Neural cell (in vitro differentiated cells): ENCODE data around the gene GNG5. TPM values are rescaled to one million over a fixed set of nuclear protein-coding genes. Genes with fewer than 3 reads are reported as not detected.

ENCODE experiments used
- H2AFZ ChIP-seq: fragments of 200-600, 300-800 bp; sonication (generic), shearing (Covaris generic); 2 replicates; pipeline ENCODE4 v1.6.0; 2014; ENCODE audit warnings: low read depth, mild to moderate bottlenecking, antibody characterized with exemption, low read length, moderate library complexity
- H3F3A ChIP-seq: fragments of 200-600 bp; shearing (Covaris generic); 2 replicates; pipeline ENCODE4 v1.6.1; 2016; ENCODE audit warnings: mild to moderate bottlenecking, moderate library complexity, mixed read lengths, antibody characterized with exemption, low read length; ENCODE audit not compliant: insufficient read depth, poor library complexity, severe bottlenecking
- H3K27ac ChIP-seq: fragments of 200-600, 300-800 bp; sonication (generic), shearing (Covaris generic); 2 replicates; pipeline ENCODE4 v1.5.1; 2014; ENCODE audit warnings: mild to moderate bottlenecking, low read length, moderate library complexity
- H3K27me3 ChIP-seq: fragments of 300-800, 200-600 bp; sonication (generic), shearing (Covaris generic); 2 replicates; pipeline ENCODE4 v1.6.0; 2014; ENCODE audit warnings: mild to moderate bottlenecking, low read depth, low read length, moderate library complexity; ENCODE audit not compliant: insufficient read depth
- H3K36me3 ChIP-seq: fragments of 300-800, 200-600 bp; sonication (generic), shearing (Covaris generic); 2 replicates; pipeline ENCODE4 v1.5.1; 2014; ENCODE audit warnings: mild to moderate bottlenecking, antibody characterized with exemption, low read length, moderate library complexity; ENCODE audit not compliant: insufficient read depth
- H3K4me2 ChIP-seq: fragments of 300-800, 200-600 bp; sonication (generic), shearing (Covaris generic); 2 replicates; pipeline ENCODE4 v1.6.0; 2014; ENCODE audit warnings: mild to moderate bottlenecking, low read length
- H3K4me3 ChIP-seq: fragments of 300-800, 200-600 bp; sonication (generic), shearing (Covaris generic); 2 replicates; pipeline ENCODE4 v1.5.1; 2014; ENCODE audit warnings: mild to moderate bottlenecking, low read length, moderate library complexity
- H3K79me2 ChIP-seq: fragments of 200-600 bp; shearing (Covaris generic); replicated peaks from 2 replicates; pipeline ENCODE4 v1.6.0; 2014; ENCODE audit warnings: mild to moderate bottlenecking, low read length, moderate library complexity; ENCODE audit not compliant: insufficient read depth
- H3K9ac ChIP-seq: fragments of 300-800, 200-600 bp; sonication (generic), shearing (Covaris generic); 2 replicates; pipeline ENCODE4 v1.6.1; 2016; ENCODE audit warnings: mild to moderate bottlenecking, low read length, mixed read lengths
- H3K9me2 ChIP-seq: fragments of 200-600 bp; shearing (Covaris generic); 2 replicates; pipeline ENCODE4 v1.6.1; 2016; ENCODE audit warnings: mild to moderate bottlenecking, low read length, mixed read lengths; ENCODE audit not compliant: insufficient read depth
- H3K9me3 ChIP-seq: fragments of 200-600, 300-800 bp; sonication (generic), shearing (Covaris generic); 2 replicates; pipeline ENCODE4 v1.6.1; 2016; ENCODE audit warnings: mild to moderate bottlenecking, mixed run types, low read length, moderate library complexity, mixed read lengths
- H4K20me1 ChIP-seq: fragments of 200-600 bp; shearing (Covaris generic); 2 replicates; pipeline ENCODE4 v1.6.1; 2016; ENCODE audit warnings: mild to moderate bottlenecking, mixed run types; ENCODE audit not compliant: insufficient read depth
- CTCF ChIP-seq: fragments of 450-650 bp; IDR thresholded peaks from 2 replicates; pipeline ENCODE4 v1.5.1; 2014; ENCODE audit warnings: antibody characterized with exemption, mild to moderate bottlenecking, moderate library complexity; ENCODE audit not compliant: poor library complexity, severe bottlenecking
- EP300 ChIP-seq: fragments of 450-650 bp; conservative IDR thresholded peaks from 2 replicates; pipeline ENCODE4 v1.6.1; 2014; ENCODE audit warnings: antibody characterized with exemption, mild to moderate bottlenecking, moderate library complexity; ENCODE audit not compliant: poor library complexity, severe bottlenecking
- EZH2 ChIP-seq: fragments of 200-600, 300-800 bp; shearing (Covaris generic), sonication (generic); IDR thresholded peaks from 2 replicates; pipeline ENCODE4 v1.6.1; 2014; ENCODE audit warnings: antibody characterized with exemption, low read length, borderline replicate concordance, mild to moderate bottlenecking; ENCODE audit not compliant: insufficient read depth, poor library complexity, severe bottlenecking
- MXI1 ChIP-seq: fragments of 450-650 bp; conservative IDR thresholded peaks from 2 replicates; pipeline ENCODE4 v1.6.1; 2014; ENCODE audit warnings: antibody characterized with exemption, mild to moderate bottlenecking; ENCODE audit not compliant: poor library complexity, severe bottlenecking
- POLR2AphosphoS5 ChIP-seq: IDR thresholded peaks from 2 replicates; pipeline ENCODE4 v1.6.1; 2012
- RAD21 ChIP-seq: fragments of 450-650 bp; conservative IDR thresholded peaks from 2 replicates; pipeline ENCODE4 v1.6.1; 2014; ENCODE audit warnings: antibody characterized with exemption, mild to moderate bottlenecking, moderate library complexity
- REST ChIP-seq: IDR thresholded peaks from 2 replicates; pipeline ENCODE4 v1.6.1; 2012; ENCODE audit warnings: borderline replicate concordance
- SMC3 ChIP-seq: fragments of 450-650 bp; conservative IDR thresholded peaks from 2 replicates; pipeline ENCODE4 v1.6.1; 2014; ENCODE audit warnings: antibody characterized with exemption, mild to moderate bottlenecking, moderate library complexity; ENCODE audit not compliant: poor library complexity
- TAF1 ChIP-seq: IDR thresholded peaks from 2 replicates; pipeline ENCODE4 v1.6.1; 2012; ENCODE audit warnings: low read depth
- polyA plus RNA-seq: library from polyadenylated mRNA; depleted of rRNA; stranded (reverse); fragments of >200 nt; gene quantifications from 2 replicates; pipeline ENCODE4 v1.2.3, GENCODE V29; 2014

The GNG5 gene
- polyA plus RNA-seq, 1 donor from 2014 or later: 1.5 TPM

- no peaks in the 10 kb centered on the region for H3K9me3 ChIP-seq
- H3K4me3 ChIP-seq: no peak overlapping the region
- H3K9me2 ChIP-seq: no peaks in the 10 kb centered on the region
- H3K27ac ChIP-seq: no peak overlapping the region
- no peak for TF ChIP-seq CTCF
- TF ChIP-seq EZH2: no peak
- no peak for TF ChIP-seq MXI1
- TF ChIP-seq SMC3: no peak
- TF ChIP-seq REST: no peak
- TF ChIP-seq TAF1: no peak
- no peak for TF ChIP-seq EP300
- TF ChIP-seq POLR2AphosphoS5: no peak
- no peak for TF ChIP-seq RAD21
- H2AFZ ChIP-seq: no peak overlapping the region
- H3K36me3 ChIP-seq: no peaks in the 10 kb centered on the region
- no peaks in the 10 kb centered on the region for H3K27me3 ChIP-seq
- H4K20me1 ChIP-seq: no peaks in the 10 kb centered on the region
- no peak overlapping the region for H3K4me2 ChIP-seq
- H3F3A ChIP-seq: no peaks in the 10 kb centered on the region
- no peaks in the 10 kb centered on the region for H3K79me2 ChIP-seq
- no peak overlapping the region for H3K9ac ChIP-seq
Measured at GRCh38 chr1:84541679-84542078, 35.3 kb upstream of the GNG5 start.

GRCh38 chr1:84540759-84541158, 34.4 kb upstream of the GNG5 start:
- Histone ChIP-seq H3K79me2 (no peaks in the 10 kb centered on the region), H3K9me3 (no peaks in the 10 kb centered on the region), H3K4me2 (no peak overlapping the region), H2AFZ (no peak overlapping the region), H3K36me3 (no peaks in the 10 kb centered on the region), H4K20me1 (no peaks in the 10 kb centered on the region), H3K27me3 (no peaks in the 10 kb centered on the region), H3K27ac (no peak overlapping the region), H3K4me3 (no peak overlapping the region), H3K9ac (no peak overlapping the region), H3F3A (no peaks in the 10 kb centered on the region), H3K9me2 (no peaks in the 10 kb centered on the region)
- TF ChIP-seq POLR2AphosphoS5: no peak
- TF ChIP-seq REST: no peak
- no peak for TF ChIP-seq EZH2
- no peak for TF ChIP-seq SMC3
- no peak for TF ChIP-seq CTCF
- no peak for TF ChIP-seq EP300
- TF ChIP-seq TAF1: no peak
- TF ChIP-seq MXI1: no peak
- no peak for TF ChIP-seq RAD21
